Dermis blood vessel endothelial cell (primary cell): ENCODE data around the gene PPA1. TPM values are rescaled to one million over a fixed set of nuclear protein-coding genes. Genes with fewer than 3 reads are reported as not detected.
"Not testable (repeated sequence)": the region's sequence is repeated elsewhere in the genome, so short reads cannot be mapped to it uniquely, and the experiment has no call there.

Experiments
- DNase-seq: peaks from one replicate; pipeline ENCODE4 v3.0.0; 2010
- total RNA-seq: library from RNA; depleted of rRNA; stranded (reverse); fragments of >200 nt; gene quantifications from 2 replicates; pipeline ENCODE4 v1.2.3, GENCODE V29; 2014

PPA1 gene
- total RNA-seq, 1 donor from 2014 or later, result 171 TPM

DNA sequence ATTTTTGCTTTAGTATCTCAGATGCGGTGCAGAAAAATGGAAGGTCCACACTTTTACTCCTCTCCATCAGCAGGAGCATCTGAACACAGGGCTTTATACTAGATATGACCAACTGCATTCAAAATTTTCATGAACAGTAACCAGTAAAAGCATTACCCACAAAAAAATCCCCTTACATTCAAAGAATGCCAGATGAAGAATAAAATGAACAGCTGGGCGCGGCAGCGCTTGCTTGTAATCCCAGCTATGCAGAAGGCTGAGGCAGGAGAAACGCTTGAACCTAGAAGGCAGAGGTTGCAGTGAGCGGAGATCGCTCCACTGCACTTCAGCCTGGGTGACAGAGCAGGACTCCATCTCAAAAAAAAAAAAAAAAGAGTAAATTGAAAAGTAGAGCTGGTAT, 66.0 kb downstream of the PPA1 start:
- no peak for DNase-seq

- no peak for DNase-seq
Measured at GRCh38 chr10:70166394-70166793, 66.8 kb downstream of the PPA1 start.

DNA sequence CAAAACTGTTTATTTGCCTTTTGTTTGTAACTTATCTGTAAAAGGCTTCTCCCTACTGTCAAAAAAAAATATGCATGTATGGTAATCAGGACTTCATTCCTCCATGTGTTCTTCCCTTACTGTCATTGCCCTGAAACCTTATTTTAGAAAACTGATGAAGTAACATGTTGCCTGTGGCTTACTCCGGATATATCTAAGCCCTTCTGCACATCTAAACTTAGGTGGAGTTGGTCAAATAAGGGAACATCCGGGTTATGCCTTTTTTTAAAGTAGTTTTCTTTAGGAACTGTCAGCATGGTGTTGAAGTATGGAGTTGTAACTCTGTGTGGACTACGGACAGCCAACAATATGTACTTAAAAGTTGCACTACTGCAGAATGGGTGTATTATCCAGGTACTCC, 69.1 kb downstream of the PPA1 start:
- DNase-seq, result no peak

GRCh38 chr10:70163448-70163847, 69.8 kb downstream of the PPA1 start:
- no peak for DNase-seq

- DNase-seq, result no peak
Measured at GRCh38 chr10:70162892-70163201, 70.4 kb downstream of the PPA1 start.

DNA sequence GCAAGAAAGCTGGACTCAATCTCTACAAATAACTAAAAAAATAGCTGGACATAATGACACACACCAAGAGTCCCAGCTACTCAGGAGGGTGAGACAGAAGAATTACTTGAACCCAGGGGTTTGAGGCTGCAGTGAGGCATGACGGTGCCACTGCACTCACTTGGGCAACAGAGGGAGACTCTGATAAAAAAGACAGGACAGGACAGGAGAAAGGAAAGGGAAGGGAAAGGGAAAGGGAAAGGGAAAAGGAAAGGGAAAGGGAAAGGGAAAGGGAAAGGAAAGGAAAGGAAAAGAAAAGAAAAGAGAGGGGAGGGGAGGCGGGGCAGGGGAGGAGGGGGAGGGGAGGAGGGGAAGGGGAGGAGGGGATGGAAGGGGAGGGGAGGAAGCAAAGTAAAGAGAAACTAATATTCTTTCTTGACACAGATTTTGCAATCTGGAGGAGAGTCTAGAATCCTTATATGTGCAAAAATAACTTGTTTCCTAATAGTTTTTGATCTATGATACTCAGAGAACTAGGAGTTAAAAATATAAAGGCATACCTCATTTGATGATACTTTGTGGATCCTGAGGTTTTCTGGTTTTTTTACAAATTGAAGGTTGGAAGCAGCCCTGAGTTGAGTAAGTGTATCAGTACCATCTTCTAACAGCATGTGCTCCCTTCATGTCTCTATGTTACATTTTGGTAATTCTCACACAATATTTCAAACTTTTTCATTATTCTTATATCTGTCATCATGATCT, 70.9 kb downstream of the PPA1 start:
- no peak for DNase-seq

GRCh38 chr10:70160798-70161197, 72.4 kb downstream of the PPA1 start:
- DNase-seq, result no peak

DNA sequence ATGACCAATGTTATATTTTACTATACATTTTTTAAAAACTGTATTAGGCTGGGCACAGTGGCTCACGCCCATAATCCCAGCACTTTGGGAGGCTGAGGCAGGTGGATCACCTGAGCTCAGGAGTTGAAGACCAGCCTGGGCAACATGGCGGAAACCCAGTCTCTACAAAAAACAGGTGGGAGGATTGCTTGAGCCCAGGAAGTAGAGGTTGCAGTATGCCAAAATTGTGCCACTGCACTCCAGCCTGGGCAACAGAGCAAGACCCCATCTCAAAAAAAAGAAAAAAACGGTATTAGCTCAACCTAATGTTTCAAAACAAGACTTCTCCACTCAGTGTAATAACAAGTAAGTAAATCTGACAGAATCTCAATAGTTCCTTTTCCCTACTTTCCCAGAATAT, 73.9 kb downstream of the PPA1 start:
- not testable (repeated sequence) for DNase-seq

- no peak for DNase-seq
Measured at GRCh38 chr10:70158113-70158512, 75.1 kb downstream of the PPA1 start.

GRCh38 chr10:70155255-70155838, 77.9 kb downstream of the PPA1 start:
- DNase-seq, result no peak

Other genes with a start within 250 kb of the PPA1 start
- gene MACROH2A2, start 180.6 kb downstream of the PPA1 start, total RNA-seq, result under 0.01 and 0.05 TPM in 2 replicates
- gene AIFM2, start 100.6 kb downstream of the PPA1 start, total RNA-seq, result 0.85 and 3.0 TPM in 2 replicates
- gene TYSND1, start 86.7 kb downstream of the PPA1 start, total RNA-seq, result 6.8 and 7.1 TPM in 2 replicates
- 114 and 168 TPM in 2 replicates for gene SAR1A, start 62.9 kb downstream of the PPA1 start, total RNA-seq
- gene NPFFR1, start 50.6 kb upstream of the PPA1 start, total RNA-seq, result not detected in 2 replicates
- gene LRRC20, start 149.2 kb upstream of the PPA1 start, total RNA-seq, result 9.0 and 15.0 TPM in 2 replicates
- gene EIF4EBP2, start 170.7 kb upstream of the PPA1 start, total RNA-seq, result 28.2 and 49.7 TPM in 2 replicates
- not detected in 2 replicates for gene NODAL, start 208.3 kb upstream of the PPA1 start, total RNA-seq
- 248 and 276 TPM in 2 replicates for gene PALD1, start 245.3 kb upstream of the PPA1 start, total RNA-seq